ENCODE data around the gene ACOXL.

The ACOXL gene

DNA sequence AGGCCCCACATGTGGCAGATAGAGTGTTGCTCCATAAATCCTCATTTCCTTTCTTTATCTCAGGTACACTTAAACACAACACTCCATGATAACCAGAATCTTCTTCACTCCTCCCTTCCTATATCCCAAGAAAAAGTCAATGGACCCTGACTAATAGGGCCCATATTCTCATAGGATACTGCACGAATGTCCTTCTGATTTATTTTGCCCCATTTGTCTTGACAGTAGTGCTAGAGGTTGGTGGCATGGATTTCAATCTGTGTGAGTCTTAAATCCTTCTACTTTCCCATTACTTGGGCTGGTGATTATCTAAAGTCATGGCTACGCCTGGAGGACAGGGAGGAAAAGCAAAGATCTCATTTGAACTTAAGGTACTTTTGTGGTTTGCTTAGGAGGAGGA lies 156.0 kb downstream of the ACOXL start:
- Histone ChIP-seq H3F3A (ENCODE audit: insufficient read depth, low read length) (no peaks in the 10 kb centered on the region), H3K9me3 (ENCODE audit: low read length) (no peaks in the 10 kb centered on the region), H4K20me1 (ENCODE audit: insufficient read depth, low read length) (no peaks in the 10 kb centered on the region), H3K36me3 (ENCODE audit: insufficient read depth, low read length) (no peaks in the 10 kb centered on the region), H3K4me3 (ENCODE audit: low read depth, low read length, poor library complexity, severe bottlenecking) (no peak overlapping the region), H3K79me2 (ENCODE audit: insufficient read depth, low read length) (no peaks in the 10 kb centered on the region), H3K27me3 (ENCODE audit: insufficient read depth, low read length) (peaks cover 5% of the 10 kb centered on the region; the same call in 1 of the 2 replicates), H3K4me2 (ENCODE audit: low read length) (no peak overlapping the region), H3K4me1 (ENCODE audit: insufficient read depth, low read length, severe bottlenecking) (no peaks in the 10 kb centered on the region), H3K9ac (ENCODE audit: low read length) (no peak overlapping the region), H3K27ac (ENCODE audit: low read depth, low read length, poor library complexity, severe bottlenecking) (no peak overlapping the region), H3K9me2 (ENCODE audit: low read depth, low read length) (no peaks in the 10 kb centered on the region), H2AFZ (ENCODE audit: low read length) (no peak overlapping the region)
- no peak for TF ChIP-seq CTCF (IDR thresholded peaks at IDR 0.05; ENCODE audit: low read length)
- TF ChIP-seq EZH2 (IDR thresholded peaks at IDR 0.05; ENCODE audit: borderline replicate concordance, low read length): no peak

- Histone ChIP-seq H3K4me2 (ENCODE audit: low read length) (no peak overlapping the region), H3K9me3 (ENCODE audit: low read length) (0 out of 2 replicates have a peak, but pooled peaks cover 4% of the 10 kb centered on the region), H3K4me3 (ENCODE audit: low read depth, low read length, poor library complexity, severe bottlenecking) (no peak overlapping the region), H3K27ac (ENCODE audit: low read depth, low read length, poor library complexity, severe bottlenecking) (no peak overlapping the region), H3K9me2 (ENCODE audit: low read depth, low read length) (no peaks in the 10 kb centered on the region), H3K27me3 (ENCODE audit: insufficient read depth, low read length) (peaks cover 5% of the 10 kb centered on the region; the same call in 1 of the 2 replicates), H3K9ac (ENCODE audit: low read length) (no peak overlapping the region), H3K79me2 (ENCODE audit: insufficient read depth, low read length) (no peaks in the 10 kb centered on the region), H3K4me1 (ENCODE audit: insufficient read depth, low read length, severe bottlenecking) (no peaks in the 10 kb centered on the region), H3K36me3 (ENCODE audit: insufficient read depth, low read length) (no peaks in the 10 kb centered on the region), H3F3A (ENCODE audit: insufficient read depth, low read length) (no peaks in the 10 kb centered on the region), H4K20me1 (ENCODE audit: insufficient read depth, low read length) (no peaks in the 10 kb centered on the region), H2AFZ (ENCODE audit: low read length) (no peak overlapping the region)
- no peak for TF ChIP-seq EZH2 (IDR thresholded peaks at IDR 0.05; ENCODE audit: borderline replicate concordance, low read length)
- no peak for TF ChIP-seq CTCF (IDR thresholded peaks at IDR 0.05; ENCODE audit: low read length)
These were observed 159.3 kb downstream of the ACOXL start for GRCh38 chr2:110891626-110892025.

DNA sequence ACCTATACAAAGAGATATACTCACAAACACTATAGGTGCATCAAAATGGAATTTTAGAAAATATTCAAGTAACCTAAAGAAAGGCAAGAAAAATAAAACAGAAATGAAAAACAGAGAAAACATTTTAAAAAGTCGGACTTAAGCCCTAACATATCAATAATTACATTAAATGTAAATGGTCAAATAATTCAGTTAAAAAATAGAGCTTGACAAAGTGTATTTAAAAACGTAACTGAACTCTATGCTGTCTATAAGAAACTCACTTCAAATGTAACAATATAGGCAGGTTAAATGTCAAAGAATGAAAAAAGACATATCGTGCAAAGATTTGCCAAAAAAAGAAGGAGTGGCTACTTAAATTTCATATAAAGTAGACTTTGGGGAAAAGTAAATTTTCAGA lies 163.9 kb downstream of the ACOXL start:
- no peaks in the 10 kb centered on the region for H3K36me3 ChIP-seq (ENCODE audit: insufficient read depth, low read length)
- no peak for TF ChIP-seq CTCF (IDR thresholded peaks at IDR 0.05; ENCODE audit: low read length)
- no peak for TF ChIP-seq EZH2 (IDR thresholded peaks at IDR 0.05; ENCODE audit: borderline replicate concordance, low read length)
- no peaks in the 10 kb centered on the region for H3K79me2 ChIP-seq (ENCODE audit: insufficient read depth, low read length)

More for the DNA sequence above, 163.9 kb downstream of the ACOXL start:
- H3K27me3 ChIP-seq (ENCODE audit: insufficient read depth, low read length): no peaks in the 10 kb centered on the region
- H4K20me1 ChIP-seq (ENCODE audit: insufficient read depth, low read length): no peaks in the 10 kb centered on the region
- no peaks in the 10 kb centered on the region for H3F3A ChIP-seq (ENCODE audit: insufficient read depth, low read length)
- no peak overlapping the region for H2AFZ ChIP-seq (ENCODE audit: low read length)
- H3K4me3 ChIP-seq (ENCODE audit: low read depth, low read length, poor library complexity, severe bottlenecking): no peak overlapping the region
- H3K4me2 ChIP-seq (ENCODE audit: low read length): no peak overlapping the region
- no peaks in the 10 kb centered on the region for H3K9me2 ChIP-seq (ENCODE audit: low read depth, low read length)
- H3K27ac ChIP-seq (ENCODE audit: low read depth, low read length, poor library complexity, severe bottlenecking): no peak overlapping the region
- no peak overlapping the region for H3K9ac ChIP-seq (ENCODE audit: low read length)
- H3K4me1 ChIP-seq (ENCODE audit: insufficient read depth, low read length, severe bottlenecking): no peaks in the 10 kb centered on the region
- 0 out of 2 replicates have a peak, but pooled peaks cover 5% of the 10 kb centered on the region for H3K9me3 ChIP-seq (ENCODE audit: low read length)
